MCF 10A (cell line): ENCODE results near the gene SYF2. TPM values are rescaled to one million over a fixed set of nuclear protein-coding genes. Genes with fewer than 3 reads are reported as not detected.
A peak's percentile ranks its signal among the peaks of the same experiment; 100 is the strongest.

Experiments
- BruUV-seq: library from RNA; stranded (reverse); fragments of 400-500 nt; replicated peaks from 2 replicates; lab custom pipeline; 2021; lab: Mats Ljungman, UMichigan
- CTCF ChIA-PET: fragments of 300-600 bp; sonication (Branson Sonifier 250); formaldehyde crosslinking; extraction: SDS; loops from one replicate; lab custom pipeline; 2021; ENCODE audit warnings: antibody characterized with exemption, inconsistent platforms; lab: Yijun Ruan, JAX
- POLR2A ChIA-PET: fragments of 300-600, 350-650 bp; sonication (Branson Sonifier 250); formaldehyde crosslinking; extraction: SDS; loops from one replicate; lab custom pipeline; 2020; ENCODE audit warnings: antibody characterized with exemption, inconsistent platforms; lab: Yijun Ruan, JAX
- DNase-seq: peaks from one replicate; pipeline ENCODE4 v3.0.0-alpha.2; 2018; ENCODE audit not compliant: unreplicated experiment
- H3K27ac Mint-ChIP-seq: one replicate; pipeline ENCODE4 v1.8.0; 2022; ENCODE audit warnings: mild to moderate bottlenecking, low read depth, mixed read lengths; ENCODE audit not compliant: unreplicated experiment
- H3K27me3 Mint-ChIP-seq: one replicate; pipeline ENCODE4 v1.8.0; 2022; ENCODE audit warnings: mixed read lengths; ENCODE audit not compliant: insufficient read depth, unreplicated experiment
- H3K36me3 Mint-ChIP-seq: one replicate; pipeline ENCODE4 v1.8.0; 2022; ENCODE audit warnings: mild to moderate bottlenecking, moderate library complexity, mixed read lengths; ENCODE audit not compliant: insufficient read depth, unreplicated experiment
- H3K4me1 Mint-ChIP-seq: one replicate; pipeline ENCODE4 v1.8.0; 2022; ENCODE audit warnings: mixed read lengths; ENCODE audit not compliant: insufficient read depth, unreplicated experiment
- H3K4me3 Mint-ChIP-seq: one replicate; pipeline ENCODE4 v1.8.0; 2022; ENCODE audit warnings: mild to moderate bottlenecking, moderate library complexity, mixed read lengths; ENCODE audit not compliant: unreplicated experiment
- H3K9me3 Mint-ChIP-seq: one replicate; pipeline ENCODE4 v1.8.0; 2022; ENCODE audit warnings: mixed read lengths; ENCODE audit not compliant: unreplicated experiment
- CTCF ChIP-seq: fragments of 200-600 bp; IDR thresholded peaks from one replicate; pipeline ENCODE4 v1.8.0; 2022; ENCODE audit warnings: antibody characterized with exemption, mild to moderate bottlenecking; ENCODE audit not compliant: unreplicated experiment
- intact Hi-C: fragments of 100-400 bp; cut with micrococcal nuclease; formaldehyde crosslinking; loops from 2 replicates; pipeline ENCODE4 v1.14.1; 2022
- total RNA-seq: library from RNA; stranded (reverse); gene quantifications from 2 replicates; pipeline ENCODE4 v1.2.3, GENCODE V29; 2022

The SYF2 gene
- total RNA-seq, 1 experiment from 2014 or later = 43.0 TPM

DNA sequence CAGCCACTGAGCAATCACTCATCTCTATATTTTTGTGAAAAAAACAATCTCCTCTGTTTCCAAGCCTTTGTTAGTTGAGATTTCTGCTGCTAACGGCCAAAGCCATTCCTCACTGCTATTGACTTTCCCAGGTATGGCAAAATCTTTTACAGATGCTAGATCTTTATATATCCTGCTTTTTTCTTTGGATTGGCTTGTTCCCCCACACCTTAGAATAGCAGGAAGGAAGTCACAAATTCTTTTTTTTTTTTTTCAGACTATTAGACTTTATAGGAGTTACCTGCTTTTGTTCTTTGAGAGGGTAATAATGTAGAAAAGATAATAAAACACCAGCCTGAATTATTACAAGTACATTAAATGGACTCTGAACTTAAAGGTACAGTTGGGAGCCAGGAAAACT lies 24.2 kb downstream of the SYF2 start:
- POLR2A ChIA-PET = no interaction called here
- BruUV-seq = no TSS peak
- no peak overlapping the region for H3K4me3 Mint-ChIP-seq
- no peaks in the 10 kb centered on the region for H3K9me3 Mint-ChIP-seq
- no peaks in the 10 kb centered on the region for H3K4me1 Mint-ChIP-seq
- intact Hi-C loops = no loop called here
- no peak for TF ChIP-seq CTCF
- H3K36me3 Mint-ChIP-seq = no peaks in the 10 kb centered on the region
- CTCF ChIA-PET = interaction anchor here (0.7 kb wide), 1 partner anchor 289 kb away, joined by 3 read pairs; no protein-coding TSS in a partner anchor
- H3K27me3 Mint-ChIP-seq = peaks cover 11% of the 10 kb centered on the region
- DNase-seq = no peak
- H3K27ac Mint-ChIP-seq = no peak overlapping the region

DNA sequence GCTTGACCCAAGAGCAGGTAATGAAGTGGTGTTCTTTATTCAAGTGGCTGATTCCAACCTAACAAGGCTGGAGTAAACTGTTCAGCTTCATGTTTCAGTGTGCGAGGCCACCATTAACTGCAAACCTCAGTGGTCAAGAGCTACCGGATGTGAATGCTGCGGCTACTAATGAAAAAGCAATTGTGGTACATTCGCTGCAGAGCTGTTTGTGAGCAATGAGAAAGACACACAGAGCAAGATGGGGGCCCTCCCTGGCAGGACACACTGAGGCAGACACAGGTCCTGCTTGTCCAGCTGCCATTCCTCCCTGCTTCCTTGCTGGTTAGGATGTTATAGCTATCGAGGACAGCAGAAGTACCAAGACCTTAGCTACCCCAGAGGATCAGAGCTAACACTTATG lies 26.1 kb downstream of the SYF2 start:
- CTCF ChIA-PET = interaction anchor here (1.1 to 3.6 kb wide), 9 partner anchors 9 to 359 kb away, joined by 3 to 16 read pairs (median 5); no protein-coding TSS in a partner anchor
- Mint-ChIP-seq H3K27me3 (no peaks in the 10 kb centered on the region), H3K4me3 (no peak overlapping the region), H3K9me3 (no peaks in the 10 kb centered on the region), H3K36me3 (no peaks in the 10 kb centered on the region), H3K27ac (no peak overlapping the region), H3K4me1 (no peaks in the 10 kb centered on the region)
- intact Hi-C loops = no loop called here
- BruUV-seq = no TSS peak
- TF ChIP-seq CTCF = no peak
- POLR2A ChIA-PET = interaction anchor here (0.9 kb wide), 1 partner anchor 9 kb away, joined by 3 read pairs; no protein-coding TSS in a partner anchor
- DNase-seq = no peak

DNA sequence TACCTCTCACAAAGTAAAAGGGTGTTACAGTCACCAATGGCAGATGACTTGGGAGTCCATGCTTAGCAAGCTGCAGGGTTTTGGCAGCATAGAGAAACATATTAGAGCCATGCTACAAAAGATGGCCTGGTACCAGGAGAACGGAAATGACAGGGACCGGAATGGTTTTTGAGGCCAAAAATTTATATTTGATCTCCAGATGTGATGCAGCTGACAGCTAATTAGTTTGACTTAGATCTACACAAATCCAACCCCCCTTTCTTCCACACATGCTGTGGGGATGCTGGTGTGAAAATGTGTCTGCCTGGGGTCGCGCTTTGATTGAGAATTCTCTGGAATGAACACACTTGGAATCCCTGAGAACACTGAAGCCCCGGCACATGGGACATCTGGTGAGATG lies 26.5 kb downstream of the SYF2 start:
- Mint-ChIP-seq H3K4me3 (no peak overlapping the region), H3K4me1 (no peaks in the 10 kb centered on the region), H3K27me3 (no peaks in the 10 kb centered on the region), H3K9me3 (no peaks in the 10 kb centered on the region), H3K36me3 (no peaks in the 10 kb centered on the region), H3K27ac (no peak overlapping the region)
- CTCF ChIA-PET = interaction anchor here (0.6 to 3.6 kb wide), 15 partner anchors 8 to 451 kb away, joined by 3 to 16 read pairs (median 5); no protein-coding TSS in a partner anchor
- POLR2A ChIA-PET = interaction anchor here (0.9 to 1.0 kb wide), 2 partner anchors 9 to 10 kb away, joined by 3 read pairs; no protein-coding TSS in a partner anchor
- no TSS peak for BruUV-seq
- no peak for DNase-seq
- no peak for TF ChIP-seq CTCF
- intact Hi-C loops = loop anchor here (1.0 kb wide), 1 partner anchor 357 kb away; no protein-coding TSS in a partner anchor

- Mint-ChIP-seq H3K27ac (no peak overlapping the region), H3K27me3 (no peaks in the 10 kb centered on the region), H3K9me3 (no peaks in the 10 kb centered on the region), H3K36me3 (no peaks in the 10 kb centered on the region), H3K4me1 (no peaks in the 10 kb centered on the region), H3K4me3 (no peak overlapping the region)
- POLR2A ChIA-PET = interaction anchor here (0.5 to 1.2 kb wide), 5 partner anchors 9 to 770 kb away, joined by 3 read pairs; no protein-coding TSS in a partner anchor
- TF ChIP-seq CTCF = peak; percentile 66
- peak; percentile 51 for DNase-seq
- no TSS peak for BruUV-seq
- CTCF ChIA-PET = interaction anchor here (0.6 to 3.6 kb wide), 32 partner anchors 9 to 1730 kb away, joined by 3 to 16 read pairs (median 4); partner anchors contain the start of gene RUNX3
- intact Hi-C loops = loop anchor here (1.0 kb wide), 1 partner anchor 357 kb away; no protein-coding TSS in a partner anchor
Observed at GRCh38 chr1:25204797-25205480, 27.4 kb downstream of the SYF2 start.
